NCI-H524 treated with DMSO at 0.1 percent for 48 hours (cell line): ENCODE data around the gene PCDHB8.
"Not testable (repeated sequence)": the region's sequence is repeated elsewhere in the genome, so short reads cannot be mapped to it uniquely, and the experiment has no call there.

Source experiments
- DNase-seq: peaks from one replicate; lab custom pipeline; 2025; lab: John Stamatoyannopoulos, UW

Gene PCDHB8

DNA sequence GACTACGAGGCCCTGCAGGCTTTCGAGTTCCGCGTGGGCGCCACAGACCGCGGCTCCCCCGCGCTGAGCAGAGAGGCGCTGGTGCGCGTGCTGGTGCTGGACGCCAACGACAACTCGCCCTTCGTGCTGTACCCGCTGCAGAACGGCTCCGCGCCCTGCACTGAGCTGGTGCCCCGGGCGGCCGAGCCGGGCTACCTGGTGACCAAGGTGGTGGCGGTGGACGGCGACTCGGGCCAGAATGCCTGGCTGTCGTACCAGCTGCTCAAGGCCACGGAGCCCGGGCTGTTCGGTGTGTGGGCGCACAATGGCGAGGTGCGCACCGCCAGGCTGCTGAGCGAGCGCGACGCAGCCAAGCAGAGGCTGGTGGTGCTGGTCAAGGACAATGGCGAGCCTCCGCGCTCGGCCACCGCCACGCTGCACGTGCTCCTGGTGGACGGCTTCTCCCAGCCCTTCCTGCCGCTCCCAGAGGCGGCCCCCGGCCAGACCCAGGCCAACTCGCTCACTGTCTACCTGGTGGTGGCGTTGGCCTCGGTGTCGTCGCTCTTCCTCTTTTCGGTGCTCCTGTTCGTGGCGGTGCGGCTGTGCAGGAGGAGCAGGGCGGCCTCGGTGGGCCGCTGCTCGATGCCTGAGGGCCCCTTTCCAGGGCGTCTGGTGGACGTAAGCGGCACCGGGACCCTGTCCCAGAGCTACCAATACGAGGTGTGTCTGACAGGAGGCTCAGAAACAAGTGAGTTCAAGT is 6.7 kb downstream of the PCDHB8 start:
- DNase-seq, result not testable (repeated sequence)

DNA sequence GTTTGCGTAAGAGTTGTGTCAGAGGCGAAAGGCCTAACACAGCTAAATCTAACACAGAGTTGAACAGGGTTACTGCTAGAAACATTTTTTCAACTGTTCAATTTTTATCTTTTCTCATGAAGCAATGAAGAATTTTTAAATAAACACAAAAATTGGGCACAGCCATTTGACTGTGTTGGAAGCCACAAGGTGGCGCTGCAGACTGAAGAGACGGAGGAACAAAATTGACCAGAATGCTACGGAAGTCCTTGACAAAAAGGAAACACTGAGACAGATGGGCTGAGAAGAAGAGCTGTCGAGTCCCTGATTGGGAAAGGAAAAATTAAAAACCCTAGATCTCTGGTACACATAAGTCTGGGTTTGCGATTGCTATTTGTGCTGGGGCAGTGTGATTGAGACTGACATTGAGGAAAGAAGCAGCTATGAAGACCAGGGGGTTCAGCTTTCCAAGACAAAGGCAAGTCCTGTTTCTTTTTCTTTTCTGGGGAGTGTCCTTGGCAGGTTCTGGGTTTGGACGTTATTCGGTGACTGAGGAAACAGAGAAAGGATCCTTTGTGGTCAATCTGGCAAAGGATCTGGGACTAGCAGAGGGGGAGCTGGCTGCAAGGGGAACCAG is 9.4 kb downstream of the PCDHB8 start, which contains the start of gene PCDHB9:
TSS of gene PCDHB9 (plus strand) at position 265 of the 616 bp plus-strand sequence. CDS start at position 423, 158 bp downstream.
- peak; percentile 55 for DNase-seq

DNA sequence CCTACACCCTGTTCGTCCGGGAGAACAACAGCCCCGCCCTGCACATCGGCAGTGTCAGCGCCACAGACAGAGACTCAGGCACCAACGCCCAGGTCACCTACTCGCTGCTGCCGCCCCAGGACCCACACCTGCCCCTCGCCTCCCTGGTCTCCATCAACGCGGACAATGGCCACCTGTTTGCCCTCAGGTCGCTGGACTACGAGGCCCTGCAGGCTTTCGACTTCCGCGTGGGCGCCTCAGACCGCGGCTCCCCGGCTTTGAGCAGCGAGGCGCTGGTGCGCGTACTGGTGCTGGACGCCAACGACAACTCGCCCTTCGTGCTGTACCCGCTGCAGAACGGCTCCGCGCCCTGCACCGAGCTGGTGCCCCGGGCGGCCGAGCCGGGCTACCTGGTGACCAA is 11.1 kb downstream of the PCDHB8 start:
- not testable (repeated sequence) for DNase-seq

DNA sequence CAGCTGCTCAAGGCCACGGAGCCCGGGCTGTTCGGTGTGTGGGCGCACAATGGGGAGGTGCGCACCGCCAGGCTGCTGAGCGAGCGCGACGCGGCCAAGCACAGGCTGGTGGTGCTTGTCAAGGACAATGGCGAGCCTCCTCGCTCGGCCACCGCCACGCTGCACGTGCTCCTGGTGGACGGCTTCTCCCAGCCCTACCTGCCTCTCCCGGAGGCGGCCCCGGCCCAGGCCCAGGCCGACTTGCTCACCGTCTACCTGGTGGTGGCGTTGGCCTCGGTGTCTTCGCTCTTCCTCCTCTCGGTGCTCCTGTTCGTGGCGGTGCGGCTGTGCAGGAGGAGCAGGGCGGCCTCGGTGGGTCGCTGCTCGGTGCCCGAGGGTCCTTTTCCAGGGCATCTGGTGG is 11.5 kb downstream of the PCDHB8 start:
- DNase-seq, result not testable (repeated sequence)

DNA sequence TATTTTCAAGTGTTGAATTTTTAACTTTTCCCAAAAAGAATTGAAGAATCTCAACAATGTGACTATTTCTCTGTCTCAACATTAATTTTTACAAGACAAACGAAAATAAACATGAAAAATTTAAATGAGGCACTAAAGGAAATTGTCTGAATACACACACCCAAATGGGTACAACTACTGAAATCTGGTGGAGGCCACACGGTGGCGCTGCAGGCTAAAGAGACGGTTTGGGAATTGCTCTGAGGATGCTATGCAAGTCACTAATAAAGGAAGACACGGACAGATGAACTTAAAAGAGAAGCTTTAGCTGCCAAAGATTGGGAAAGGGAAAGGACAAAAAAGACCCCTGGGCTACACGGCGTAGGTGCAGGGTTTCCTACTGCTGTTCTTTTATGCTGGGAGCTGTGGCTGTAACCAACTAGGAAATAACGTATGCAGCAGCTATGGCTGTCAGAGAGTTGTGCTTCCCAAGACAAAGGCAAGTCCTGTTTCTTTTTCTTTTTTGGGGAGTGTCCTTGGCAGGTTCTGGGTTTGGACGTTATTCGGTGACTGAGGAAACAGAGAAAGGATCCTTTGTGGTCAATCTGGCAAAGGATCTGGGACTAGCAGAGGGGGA is 14.6 kb downstream of the PCDHB8 start, which contains the start of gene PCDHB10:
TSS of gene PCDHB10 (plus strand) at position 244 of the 616 bp plus-strand sequence. CDS start at position 444, 200 bp downstream.
- no peak for DNase-seq

DNA sequence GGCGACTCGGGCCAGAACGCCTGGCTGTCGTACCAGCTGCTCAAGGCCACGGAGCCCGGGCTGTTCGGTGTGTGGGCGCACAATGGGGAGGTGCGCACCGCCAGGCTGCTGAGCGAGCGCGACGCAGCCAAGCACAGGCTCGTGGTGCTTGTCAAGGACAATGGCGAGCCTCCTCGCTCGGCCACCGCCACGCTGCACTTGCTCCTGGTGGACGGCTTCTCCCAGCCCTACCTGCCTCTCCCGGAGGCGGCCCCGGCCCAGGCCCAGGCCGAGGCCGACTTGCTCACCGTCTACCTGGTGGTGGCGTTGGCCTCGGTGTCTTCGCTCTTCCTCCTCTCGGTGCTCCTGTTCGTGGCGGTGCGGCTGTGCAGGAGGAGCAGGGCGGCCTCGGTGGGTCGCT is 16.7 kb downstream of the PCDHB8 start:
- not testable (repeated sequence) for DNase-seq

DNA sequence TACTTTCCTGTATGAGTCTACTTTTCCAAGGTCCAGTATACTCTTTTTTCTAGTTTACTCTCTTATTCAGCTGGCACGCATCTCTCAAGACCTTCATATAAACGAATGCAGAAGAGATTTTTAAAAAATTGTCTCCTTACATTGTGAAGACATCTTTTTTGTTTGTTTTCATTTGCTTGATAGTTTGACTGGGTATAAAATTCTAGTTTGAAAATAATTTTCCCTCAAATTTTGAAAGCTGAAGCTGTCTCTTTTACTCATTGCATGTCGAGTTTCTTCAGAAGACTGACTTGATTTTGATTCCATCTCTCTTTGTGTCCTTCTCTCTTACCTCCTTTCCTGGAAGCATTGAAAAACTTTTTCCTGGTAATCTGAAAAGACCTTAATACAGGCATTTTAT is 18.8 kb downstream of the PCDHB8 start:
- DNase-seq, result no peak

DNA sequence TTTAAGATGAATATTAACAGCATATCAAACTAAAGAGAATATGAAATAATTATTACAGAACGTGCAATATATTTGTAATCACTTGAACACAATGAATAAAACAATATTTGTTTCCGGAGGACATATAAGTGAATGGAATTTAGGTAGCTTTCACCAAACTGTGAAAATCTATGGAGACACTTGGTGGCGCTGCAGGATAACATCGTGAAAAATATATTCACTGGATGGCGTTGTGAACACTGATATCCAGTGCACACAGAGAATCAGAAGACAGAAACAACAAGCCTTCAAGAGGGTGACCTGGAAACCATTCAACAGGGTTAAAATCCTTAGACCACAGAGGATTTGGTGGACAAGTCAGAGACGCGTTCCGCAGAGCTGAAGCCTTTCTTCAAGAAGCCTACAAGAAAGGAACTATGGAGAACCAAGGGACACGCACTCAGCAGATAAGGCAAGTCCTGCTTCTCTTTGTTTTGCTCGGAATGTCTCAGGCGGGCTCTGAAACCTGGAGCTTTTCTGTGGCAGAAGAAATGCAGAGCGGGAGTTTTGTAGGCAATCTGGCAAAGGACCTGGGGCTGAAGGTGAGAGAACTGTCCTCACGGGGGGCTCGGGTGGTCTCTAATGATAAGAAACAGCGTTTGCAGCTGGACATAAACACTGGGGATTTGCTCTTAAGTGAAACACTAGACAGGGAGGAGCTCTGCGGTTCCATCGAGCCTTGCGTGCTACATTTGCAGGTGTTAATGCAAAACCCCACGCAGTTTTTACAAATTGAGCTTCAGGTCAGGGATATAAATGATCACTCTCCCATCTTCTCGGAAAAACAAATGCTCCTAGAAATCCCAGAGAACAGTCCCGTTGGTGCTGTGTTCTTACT is 22.0 kb downstream of the PCDHB8 start, which contains the start of gene PCDHB11:
TSS of gene PCDHB11 (plus strand) at position 269 of the 877 bp plus-strand sequence. CDS start at position 417, 148 bp downstream.
- no peak for DNase-seq

DNA sequence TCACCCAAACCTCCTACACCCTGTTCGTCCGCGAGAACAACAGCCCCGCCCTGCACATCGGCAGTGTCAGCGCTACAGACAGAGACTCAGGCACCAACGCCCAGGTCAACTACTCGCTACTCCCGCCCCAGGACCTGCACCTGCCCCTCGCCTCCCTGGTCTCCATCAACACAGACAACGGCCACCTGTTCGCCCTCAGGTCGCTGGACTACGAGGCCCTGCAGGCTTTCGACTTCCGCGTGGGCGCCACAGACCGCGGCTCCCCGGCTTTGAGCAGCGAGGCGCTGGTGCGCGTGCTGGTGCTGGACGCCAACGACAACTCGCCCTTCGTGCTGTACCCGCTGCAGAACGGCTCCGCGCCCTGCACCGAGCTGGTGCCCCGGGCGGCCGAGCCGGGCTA is 23.5 kb downstream of the PCDHB8 start:
- not testable (repeated sequence) for DNase-seq

DNA sequence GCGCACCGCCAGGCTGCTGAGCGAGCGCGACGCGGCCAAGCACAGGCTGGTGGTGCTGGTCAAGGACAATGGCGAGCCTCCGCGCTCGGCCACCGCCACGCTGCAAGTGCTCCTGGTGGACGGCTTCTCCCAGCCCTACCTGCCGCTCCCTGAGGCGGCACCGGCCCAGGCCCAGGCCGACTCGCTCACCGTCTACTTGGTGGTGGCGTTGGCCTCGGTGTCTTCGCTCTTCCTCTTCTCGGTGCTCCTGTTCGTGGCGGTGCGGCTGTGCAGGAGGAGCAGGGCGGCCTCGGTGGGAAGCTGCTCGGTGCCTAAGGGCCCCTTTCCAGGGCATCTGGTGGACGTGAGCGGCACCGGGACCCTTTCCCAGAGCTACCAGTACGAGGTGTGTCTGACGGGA is 24.1 kb downstream of the PCDHB8 start:
- not testable (repeated sequence) for DNase-seq

DNA sequence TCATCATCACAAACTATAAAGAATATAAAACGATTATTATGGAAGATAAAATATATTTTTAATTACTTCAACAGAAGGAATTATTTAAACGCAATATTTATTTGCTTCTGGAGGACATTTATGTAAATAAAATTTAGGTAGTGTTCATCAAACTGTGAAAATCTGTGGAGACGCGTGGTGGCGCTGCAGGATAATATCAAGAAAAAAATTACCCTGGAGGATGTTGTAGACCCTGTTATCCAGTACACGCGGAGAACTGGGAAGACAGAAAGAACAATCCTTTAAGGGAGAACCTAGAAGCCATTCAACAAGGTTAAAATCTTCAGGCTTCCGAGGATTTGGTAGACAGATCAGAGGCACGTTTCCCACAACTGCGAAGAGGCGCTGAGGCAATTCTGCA is 30.9 kb downstream of the PCDHB8 start, which contains the start of gene PCDHB12:
TSS of gene PCDHB12 (plus strand) at position 242 of the 400 bp plus-strand sequence. CDS start 189 bp downstream, outside the sequence.
- no peak for DNase-seq

DNA sequence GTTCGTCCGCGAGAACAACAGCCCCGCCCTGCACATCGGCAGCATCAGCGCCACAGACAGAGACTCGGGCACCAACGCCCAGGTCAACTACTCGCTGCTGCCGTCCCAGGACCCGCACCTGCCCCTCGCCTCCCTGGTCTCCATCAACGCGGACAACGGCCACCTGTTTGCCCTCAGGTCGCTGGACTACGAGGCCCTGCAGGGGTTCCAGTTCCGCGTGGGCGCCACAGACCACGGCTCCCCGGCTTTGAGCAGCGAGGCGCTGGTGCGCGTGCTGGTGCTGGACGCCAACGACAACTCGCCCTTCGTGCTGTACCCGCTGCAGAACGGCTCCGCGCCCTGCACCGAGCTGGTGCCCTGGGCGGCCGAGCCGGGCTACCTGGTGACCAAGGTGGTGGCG is 32.7 kb downstream of the PCDHB8 start:
- not testable (repeated sequence) for DNase-seq

DNA sequence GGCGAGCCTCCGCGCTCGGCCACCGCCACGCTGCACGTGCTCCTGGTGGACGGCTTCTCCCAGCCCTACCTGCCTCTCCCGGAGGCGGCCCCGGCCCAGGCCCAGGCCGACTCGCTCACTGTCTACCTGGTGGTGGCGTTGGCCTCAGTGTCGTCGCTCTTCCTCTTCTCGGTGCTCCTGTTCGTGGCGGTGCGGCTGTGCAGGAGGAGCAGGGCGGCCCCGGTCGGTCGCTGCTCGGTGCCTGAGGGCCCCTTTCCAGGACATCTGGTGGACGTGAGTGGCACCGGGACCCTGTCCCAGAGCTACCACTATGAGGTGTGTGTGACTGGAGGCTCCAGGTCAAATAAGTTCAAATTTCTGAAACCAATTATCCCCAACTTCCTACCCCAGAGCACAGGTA is 33.3 kb downstream of the PCDHB8 start:
- not testable (repeated sequence) for DNase-seq

DNA sequence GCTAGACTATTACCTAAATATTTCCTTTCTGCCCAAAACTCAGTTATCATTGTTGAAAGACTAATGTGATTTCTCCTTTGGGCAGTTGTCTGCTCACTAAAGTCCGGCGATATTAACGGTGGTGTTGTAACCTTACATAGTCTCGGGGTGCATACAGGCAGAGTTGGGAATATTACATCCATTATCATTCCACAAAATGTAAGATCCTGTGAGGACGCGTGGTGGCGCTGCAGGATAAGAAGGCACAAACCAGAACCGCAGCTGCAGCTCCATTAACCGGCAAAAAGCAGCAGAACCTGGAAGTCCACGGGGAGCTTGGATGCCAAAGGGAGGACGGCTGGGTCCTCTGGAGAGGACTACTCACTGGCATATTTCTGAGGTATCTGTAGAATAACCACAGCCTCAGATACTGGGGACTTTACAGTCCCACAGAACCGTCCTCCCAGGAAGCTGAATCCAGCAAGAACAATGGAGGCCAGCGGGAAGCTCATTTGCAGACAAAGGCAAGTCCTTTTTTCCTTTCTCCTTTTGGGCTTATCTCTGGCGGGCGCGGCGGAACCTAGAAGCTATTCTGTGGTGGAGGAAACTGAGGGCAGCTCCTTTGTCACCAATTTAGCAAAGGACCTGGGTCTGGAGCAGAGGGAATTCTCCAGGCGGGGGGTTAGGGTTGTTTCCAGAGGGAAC is 36.2 kb downstream of the PCDHB8 start, which contains the start of gene PCDHB13:
TSS of gene PCDHB13 (plus strand) at position 264 of the 684 bp plus-strand sequence. CDS start at position 469, 205 bp downstream.
- not testable (repeated sequence) for DNase-seq

DNA sequence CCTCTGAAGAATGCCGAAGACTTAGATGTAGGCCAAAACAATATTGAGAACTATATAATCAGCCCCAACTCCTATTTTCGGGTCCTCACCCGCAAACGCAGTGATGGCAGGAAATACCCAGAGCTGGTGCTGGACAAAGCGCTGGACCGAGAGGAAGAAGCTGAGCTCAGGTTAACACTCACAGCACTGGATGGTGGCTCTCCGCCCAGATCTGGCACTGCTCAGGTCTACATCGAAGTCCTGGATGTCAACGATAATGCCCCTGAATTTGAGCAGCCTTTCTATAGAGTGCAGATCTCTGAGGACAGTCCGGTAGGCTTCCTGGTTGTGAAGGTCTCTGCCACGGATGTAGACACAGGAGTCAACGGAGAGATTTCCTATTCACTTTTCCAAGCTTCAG is 37.0 kb downstream of the PCDHB8 start:
- DNase-seq, result not testable (repeated sequence)

DNA sequence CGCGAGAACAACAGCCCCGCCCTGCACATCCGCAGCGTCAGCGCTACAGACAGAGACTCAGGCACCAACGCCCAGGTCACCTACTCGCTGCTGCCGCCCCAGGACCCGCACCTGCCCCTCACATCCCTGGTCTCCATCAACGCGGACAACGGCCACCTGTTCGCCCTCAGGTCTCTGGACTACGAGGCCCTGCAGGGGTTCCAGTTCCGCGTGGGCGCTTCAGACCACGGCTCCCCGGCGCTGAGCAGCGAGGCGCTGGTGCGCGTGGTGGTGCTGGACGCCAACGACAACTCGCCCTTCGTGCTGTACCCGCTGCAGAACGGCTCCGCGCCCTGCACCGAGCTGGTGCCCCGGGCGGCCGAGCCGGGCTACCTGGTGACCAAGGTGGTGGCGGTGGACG is 37.9 kb downstream of the PCDHB8 start:
- DNase-seq, result not testable (repeated sequence)

DNA sequence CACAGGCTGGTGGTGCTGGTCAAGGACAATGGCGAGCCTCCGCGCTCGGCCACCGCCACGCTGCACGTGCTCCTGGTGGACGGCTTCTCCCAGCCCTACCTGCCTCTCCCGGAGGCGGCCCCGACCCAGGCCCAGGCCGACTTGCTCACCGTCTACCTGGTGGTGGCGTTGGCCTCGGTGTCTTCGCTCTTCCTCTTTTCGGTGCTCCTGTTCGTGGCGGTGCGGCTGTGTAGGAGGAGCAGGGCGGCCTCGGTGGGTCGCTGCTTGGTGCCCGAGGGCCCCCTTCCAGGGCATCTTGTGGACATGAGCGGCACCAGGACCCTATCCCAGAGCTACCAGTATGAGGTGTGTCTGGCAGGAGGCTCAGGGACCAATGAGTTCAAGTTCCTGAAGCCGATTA is 38.4 kb downstream of the PCDHB8 start:
- not testable (repeated sequence) for DNase-seq

DNA sequence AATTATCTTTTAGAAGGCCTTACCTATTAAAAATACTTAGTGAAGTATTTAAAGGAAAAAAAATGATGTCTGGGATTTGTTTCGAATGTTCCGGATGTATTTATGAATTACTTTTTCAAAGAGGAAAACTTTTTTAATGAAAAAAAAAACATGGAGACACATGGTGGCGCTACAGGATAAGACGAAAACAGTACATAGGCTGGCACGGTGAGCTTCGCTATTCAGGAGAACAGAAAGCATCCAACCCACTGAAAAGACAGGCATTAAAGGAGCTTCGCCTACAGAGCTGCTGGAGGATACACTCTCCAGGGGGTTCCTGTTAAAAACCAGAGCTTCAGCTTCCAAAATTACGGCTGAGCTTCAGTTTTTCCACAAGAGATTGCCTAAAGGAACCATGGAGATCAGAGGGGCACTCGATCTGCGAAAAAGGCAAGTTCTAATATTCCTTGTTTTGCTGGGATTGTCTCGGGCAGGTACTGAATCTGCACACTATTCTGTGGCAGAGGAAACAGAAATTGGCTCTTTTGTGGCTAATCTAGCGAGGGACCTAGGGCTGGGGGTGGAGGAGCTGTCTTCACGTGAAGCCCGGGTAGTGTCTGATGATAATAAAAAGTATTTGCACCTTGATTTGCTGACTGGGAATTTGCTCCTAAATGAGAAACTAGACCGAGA is 45.7 kb downstream of the PCDHB8 start, which contains the start of gene PCDHB14:
TSS of gene PCDHB14 (plus strand) at position 232 of the 672 bp plus-strand sequence. CDS start at position 395, 163 bp downstream.
- DNase-seq, result no peak

DNA sequence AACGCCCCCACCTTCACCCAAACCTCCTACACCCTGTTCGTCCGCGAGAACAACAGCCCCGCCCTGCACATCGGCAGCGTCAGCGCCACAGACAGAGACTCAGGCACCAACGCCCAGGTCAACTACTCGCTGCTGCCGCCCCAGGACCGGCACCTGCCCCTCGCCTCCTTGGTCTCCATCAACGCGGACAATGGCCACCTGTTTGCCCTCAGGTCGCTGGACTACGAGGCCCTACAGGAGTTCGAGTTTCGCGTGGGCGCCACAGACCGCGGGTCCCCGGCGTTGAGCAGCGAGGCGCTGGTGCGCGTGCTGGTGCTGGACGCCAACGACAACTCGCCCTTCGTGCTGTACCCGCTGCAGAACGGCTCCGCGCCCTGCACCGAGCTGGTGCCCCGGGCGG is 47.3 kb downstream of the PCDHB8 start:
- DNase-seq, result not testable (repeated sequence)

DNA sequence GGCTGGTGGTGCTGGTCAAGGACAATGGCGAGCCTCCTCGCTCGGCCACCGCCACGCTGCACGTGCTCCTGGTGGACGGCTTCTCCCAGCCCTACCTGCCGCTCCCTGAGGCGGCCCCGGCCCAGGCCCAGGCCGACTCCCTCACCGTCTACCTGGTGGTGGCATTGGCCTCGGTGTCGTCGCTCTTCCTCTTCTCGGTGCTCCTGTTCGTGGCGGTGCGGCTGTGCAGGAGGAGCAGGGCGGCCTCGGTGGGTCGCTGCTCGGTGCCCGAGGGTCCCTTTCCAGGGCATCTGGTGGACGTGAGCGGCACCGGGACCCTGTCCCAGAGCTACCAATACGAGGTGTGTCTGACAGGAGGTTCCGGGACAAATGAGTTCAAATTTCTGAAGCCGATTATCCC is 47.8 kb downstream of the PCDHB8 start:
- DNase-seq, result not testable (repeated sequence)
